ENCODE data around the gene NOP14.
"Not testable (repeated sequence)": the region's sequence is repeated elsewhere in the genome, so short reads cannot be mapped to it uniquely, and the experiment has no call there.

Gene NOP14

DNA sequence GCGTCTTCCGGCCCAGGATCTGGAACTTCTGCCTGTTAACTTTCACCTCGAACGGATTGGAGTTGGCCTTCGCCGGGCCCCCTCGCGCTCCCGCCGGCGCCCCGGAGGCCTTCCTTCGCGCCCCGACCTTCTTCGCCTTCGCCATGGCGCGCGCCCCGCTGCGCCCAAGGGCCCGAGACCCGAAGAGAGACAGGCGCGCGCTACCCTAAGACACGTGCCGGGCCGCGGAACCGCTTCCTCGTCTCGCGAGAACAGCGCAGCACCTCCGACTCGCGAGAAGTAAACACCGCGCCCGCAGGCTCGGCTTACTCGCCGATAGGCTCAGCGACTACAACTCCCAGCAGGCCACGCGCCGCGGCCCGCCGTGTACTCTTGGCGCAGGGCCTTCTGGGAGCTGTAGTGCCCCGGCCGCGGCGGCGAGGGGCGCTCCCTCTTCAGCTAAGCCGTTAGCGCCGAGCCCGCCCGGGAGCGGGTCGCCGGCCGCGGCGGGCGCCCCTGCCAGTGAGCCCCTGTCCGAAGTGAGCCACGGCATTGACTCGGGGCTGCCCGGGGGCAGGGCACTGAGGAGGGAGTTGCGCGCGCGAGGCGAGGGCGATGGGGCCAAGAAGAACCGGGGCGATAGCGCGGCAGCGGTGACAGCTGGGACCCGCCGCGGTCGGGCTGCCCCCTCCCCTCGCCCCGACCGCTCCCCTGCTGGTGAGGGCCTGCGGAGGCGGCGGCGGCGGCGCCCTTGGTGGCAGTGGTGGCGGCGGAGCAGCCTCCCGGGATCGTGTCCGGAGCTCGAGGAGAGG is at the start of gene NOP14, which contains the start of gene GRK4:
NOP14 (minus strand) TSS at position 232 of the 791 bp plus-strand sequence; CDS start at position 145, 87 bp downstream.
GRK4 (plus strand) TSS at position 397 of the 791 bp plus-strand sequence. CDS start 500 bp downstream, outside the sequence.
- peak; percentile 99 for DNase-seq (ENCODE audit: low spot score)

GRCh38 chr4:3011456-3012220 is 48.4 kb upstream of the NOP14 start:
- no peak for DNase-seq (ENCODE audit: low spot score)

- no peak for DNase-seq (ENCODE audit: low spot score)
Measured at GRCh38 chr4:3010998-3011397, 47.8 kb upstream of the NOP14 start.

- DNase-seq (ENCODE audit: low spot score), result no peak
Measured at GRCh38 chr4:3010577-3010976, 47.4 kb upstream of the NOP14 start.

- peak; percentile 32 for DNase-seq (ENCODE audit: low spot score)
Measured at GRCh38 chr4:3009422-3009821, 46.2 kb upstream of the NOP14 start.

- DNase-seq (ENCODE audit: low spot score), result no peak
Measured at GRCh38 chr4:3007724-3008123, 44.5 kb upstream of the NOP14 start.

- DNase-seq (ENCODE audit: low spot score), result no peak
Measured at GRCh38 chr4:2996415-2996814, 33.2 kb upstream of the NOP14 start.

DNA sequence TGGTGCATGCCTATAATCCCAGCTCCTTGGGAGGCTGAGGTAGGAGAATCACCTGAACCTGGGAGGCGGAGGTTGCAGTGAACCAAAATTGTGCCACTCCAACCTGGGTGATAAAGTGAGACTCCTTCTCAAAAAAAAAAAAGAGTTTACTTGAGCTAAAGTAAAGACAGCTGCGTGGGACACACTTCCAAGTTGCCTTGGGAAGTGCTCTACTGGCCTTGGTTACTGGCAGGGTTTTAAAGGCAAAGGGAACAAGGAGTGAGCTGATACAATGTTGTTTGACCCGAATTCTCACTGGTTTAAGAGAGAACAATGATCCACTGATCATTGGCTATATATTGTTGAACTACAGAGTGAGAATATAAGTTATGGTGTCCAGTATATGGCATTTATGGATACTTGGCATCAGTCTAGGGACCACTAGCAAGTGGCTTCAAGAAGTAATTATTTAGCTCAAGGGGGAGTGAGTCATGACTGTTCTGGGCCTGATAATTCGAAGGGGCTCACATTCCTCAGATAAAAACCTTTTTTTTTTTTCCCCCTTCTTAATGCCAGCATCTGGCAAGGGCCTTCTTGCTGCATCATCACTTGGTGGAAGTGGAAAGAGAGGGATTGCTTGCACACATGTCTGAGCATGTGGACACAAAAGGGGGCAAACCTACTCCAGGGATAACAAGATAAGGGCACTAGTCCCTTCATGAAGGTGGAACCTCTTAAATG is 32.5 kb upstream of the NOP14 start:
- no peak for DNase-seq (ENCODE audit: low spot score)

GRCh38 chr4:2994917-2995316 is 31.7 kb upstream of the NOP14 start:
- DNase-seq (ENCODE audit: low spot score), result no peak

GRCh38 chr4:2991243-2991642 is 28.0 kb upstream of the NOP14 start:
- DNase-seq (ENCODE audit: low spot score), result no peak

GRCh38 chr4:2983715-2984114 is 20.5 kb upstream of the NOP14 start:
- DNase-seq (ENCODE audit: low spot score), result not testable (repeated sequence)

- no peak for DNase-seq (ENCODE audit: low spot score)
Measured at GRCh38 chr4:2982012-2982411, 18.8 kb upstream of the NOP14 start.

DNA sequence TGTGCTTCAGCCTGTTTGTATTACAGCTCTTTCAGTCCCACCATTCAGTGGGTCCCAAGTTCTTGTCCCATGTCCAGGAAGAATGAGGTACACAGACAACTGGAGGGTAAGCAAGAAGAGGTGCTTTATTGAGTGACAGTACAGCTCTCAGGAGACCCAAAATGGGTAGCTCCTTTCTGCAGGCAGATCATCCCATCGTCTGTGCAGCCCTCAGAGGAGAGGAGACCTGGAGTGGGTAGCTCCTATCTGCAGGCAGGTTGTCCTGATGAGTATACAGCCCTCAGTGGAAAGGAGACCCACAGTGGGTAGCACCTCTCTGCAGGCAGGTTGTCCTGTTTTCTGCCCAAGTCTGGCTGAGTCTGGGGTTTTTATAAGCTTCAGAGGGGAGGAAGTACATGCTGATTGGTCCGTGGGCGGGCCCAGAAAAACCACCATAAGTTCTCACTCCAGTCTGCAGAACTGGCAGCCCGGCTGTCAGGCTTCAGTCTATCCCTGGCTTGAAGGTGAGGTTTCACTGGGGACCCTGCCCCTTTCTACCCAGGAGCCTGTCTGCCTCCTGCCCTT is 18.1 kb upstream of the NOP14 start:
- no peak for DNase-seq (ENCODE audit: low spot score)

- DNase-seq (ENCODE audit: low spot score), result peak; percentile 71
Measured at GRCh38 chr4:2977211-2978088, 14.2 kb upstream of the NOP14 start.

DNA sequence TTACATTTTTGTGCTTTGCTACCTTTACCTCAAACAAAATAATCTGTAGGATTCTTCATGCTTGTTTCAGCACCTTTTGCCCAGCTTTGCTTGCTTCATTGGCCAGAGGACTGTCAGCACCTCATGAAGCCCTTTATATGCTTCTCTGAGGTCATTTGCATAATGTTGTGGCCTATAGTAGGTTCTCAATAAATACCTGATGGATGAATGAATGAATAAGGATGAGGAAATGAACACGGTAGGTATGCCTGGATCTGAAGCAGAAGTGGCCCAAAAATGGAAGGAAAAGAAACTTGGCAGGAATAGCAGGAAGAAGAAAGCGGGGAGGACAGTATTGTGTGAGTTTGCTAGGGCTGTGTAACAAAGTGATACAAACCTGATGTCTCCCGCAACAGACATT is 8.1 kb upstream of the NOP14 start:
- DNase-seq (ENCODE audit: low spot score), result no peak

- no peak for DNase-seq (ENCODE audit: low spot score)
Measured at GRCh38 chr4:2968381-2968780, 5.2 kb upstream of the NOP14 start.

- no peak for DNase-seq (ENCODE audit: low spot score)
Measured at GRCh38 chr4:2965262-2965661, 2.1 kb upstream of the NOP14 start.

DNA sequence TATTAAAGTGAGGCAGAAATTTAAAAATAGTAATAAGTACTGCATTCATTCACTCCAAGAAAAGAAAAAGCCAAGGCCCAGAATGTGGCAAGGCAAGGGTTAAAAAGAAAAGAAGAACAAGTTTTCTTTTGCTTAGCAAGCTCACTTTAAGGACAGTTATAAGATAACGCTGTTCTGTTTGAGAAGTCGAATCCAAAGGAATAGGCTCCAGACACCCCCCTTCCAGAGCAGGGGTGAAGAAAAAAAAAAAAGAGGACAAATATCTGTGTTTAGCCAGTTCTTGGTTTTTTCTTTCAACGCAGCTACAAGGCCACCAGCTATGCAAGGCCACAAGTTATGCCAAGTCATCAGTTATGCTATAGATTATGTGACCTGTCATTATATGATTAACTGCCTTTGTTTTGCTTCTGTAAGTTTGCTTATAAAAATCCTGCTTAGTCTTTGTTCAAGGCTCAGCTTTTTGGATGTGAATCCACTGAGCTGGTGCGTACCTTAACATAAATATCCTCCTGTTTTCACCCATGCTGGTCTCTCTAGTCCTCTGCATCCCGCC is 1.6 kb upstream of the NOP14 start:
- DNase-seq (ENCODE audit: low spot score), result no peak

DNA sequence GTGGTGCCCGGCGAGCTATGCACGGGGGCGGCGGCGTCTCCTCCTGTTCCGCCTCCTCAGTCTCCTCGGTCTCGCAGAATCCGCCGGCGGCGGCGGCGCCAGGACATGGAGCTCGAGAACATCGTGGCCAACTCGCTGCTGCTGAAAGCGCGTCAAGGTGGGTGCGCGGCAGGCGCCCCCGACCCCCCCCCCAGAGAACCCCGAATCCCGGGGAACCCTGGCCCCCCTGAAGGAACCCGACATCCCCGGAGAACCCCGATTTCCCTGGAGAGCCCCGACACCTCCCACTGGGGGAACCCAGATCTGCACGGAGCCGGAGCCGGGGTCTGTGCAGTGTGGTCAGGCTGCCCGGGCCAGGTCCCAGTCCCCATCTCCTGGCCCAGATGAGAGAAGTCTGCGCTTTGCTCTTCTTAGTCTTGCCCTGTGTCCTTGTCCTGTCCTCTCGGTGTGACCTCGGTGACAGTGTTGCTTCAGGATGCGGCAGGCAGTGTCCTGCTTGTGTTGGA is 813 bp upstream of the NOP14 start:
- peak; percentile 57 for DNase-seq (ENCODE audit: low spot score)

DNA sequence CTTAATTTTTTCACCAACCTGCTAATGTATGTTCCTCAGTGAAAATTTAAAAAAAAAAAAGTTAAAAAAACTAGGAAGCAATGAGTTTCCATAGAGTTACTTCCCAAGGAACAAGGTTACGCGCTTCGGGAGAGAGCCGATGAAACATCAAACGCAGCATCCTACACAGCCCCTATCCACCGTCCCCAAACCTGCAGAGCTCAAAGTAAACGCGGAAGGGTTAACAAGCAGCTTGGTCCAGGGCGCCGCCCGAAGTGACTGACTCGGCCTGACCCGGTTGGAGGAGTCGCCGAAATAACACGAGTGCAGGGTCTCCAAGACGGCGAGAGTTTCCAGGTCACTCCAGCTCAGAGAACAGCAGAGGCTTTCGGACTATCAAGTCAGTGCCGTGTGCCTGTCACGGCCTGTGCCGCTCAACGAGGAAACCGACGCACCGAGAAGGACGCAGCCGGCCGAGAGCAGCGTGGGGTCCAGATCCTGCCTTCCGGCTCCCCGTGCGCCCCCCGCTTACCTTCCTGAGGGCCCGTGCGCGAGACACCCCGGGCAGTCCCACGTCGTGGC is 512 bp downstream of the NOP14 start:
- DNase-seq (ENCODE audit: low spot score), result peak; percentile 53

All from Ammon's horn (tissue), 1 donor.